Skin epidermis (tissue), 12 donors: ENCODE results near the gene CECR2.

Experiments used
- H3K27ac ChIP-seq, 21 experiments: fragments of 200-600 bp; sonication (generic) in 11 of 21; one replicate each; pipeline ENCODE4 v1.5.0; 2020; ENCODE audit warnings: mild to moderate bottlenecking in 3 of 21, inconsistent platforms in 2 of 21, moderate library complexity in 2 of 21
- H3K4me3 ChIP-seq, 7 experiments: fragments of 200-600 bp; sonication (generic) in 2 of 7; one replicate each; pipeline ENCODE4 v1.5.0; 2020; ENCODE audit warnings: inconsistent platforms in 2 of 7, mild to moderate bottlenecking in 2 of 7, moderate library complexity in 1 of 7

The CECR2 gene

GRCh38 chr22:17369439-17370025, at the start of gene CECR2:
Gene CECR2 (plus strand): TSS chr22:17369460. CDS start chr22:17369784, 324 bp downstream.
- peak within 1 kb of the TSS in 7 of 21 experiments; percentile 6 to 79 (median 61) for H3K27ac ChIP-seq
- peak within 1 kb of the TSS; percentile 13 to 59 (median 44) for H3K4me3 ChIP-seq

- Histone ChIP-seq H3K27ac (no peak overlapping the region), H3K4me3 (no peak overlapping the region)
Measured at GRCh38 chr22:17319546-17319945, 49.7 kb upstream of the CECR2 start.

GRCh38 chr22:17322511-17322910, 46.7 kb upstream of the CECR2 start:
- Histone ChIP-seq H3K4me3 (no peak overlapping the region), H3K27ac (no peak overlapping the region)

- Histone ChIP-seq H3K27ac (no peak overlapping the region), H3K4me3 (no peak overlapping the region)
Measured at GRCh38 chr22:17331690-17332089, 37.6 kb upstream of the CECR2 start.

GRCh38 chr22:17332109-17332800, 37.0 kb upstream of the CECR2 start:
- no peak overlapping the region for H3K4me3 ChIP-seq
- peak overlapping the region in 1 of 21 experiments; percentile 24 for H3K27ac ChIP-seq

- H3K27ac ChIP-seq, result no peak overlapping the region
- no peak overlapping the region for H3K4me3 ChIP-seq
Measured at GRCh38 chr22:17334059-17334458, 35.2 kb upstream of the CECR2 start.

GRCh38 chr22:17334983-17335382, 34.3 kb upstream of the CECR2 start:
- H3K4me3 ChIP-seq, result no peak overlapping the region

GRCh38 chr22:17336061-17336460, 33.2 kb upstream of the CECR2 start:
- H3K27ac ChIP-seq, result no peak overlapping the region

More at GRCh38 chr22:17334983-17335382, 34.3 kb upstream of the CECR2 start:
- H3K27ac ChIP-seq, result no peak overlapping the region

GRCh38 chr22:17337639-17338038, 31.6 kb upstream of the CECR2 start:
- Histone ChIP-seq H3K4me3 (no peak overlapping the region), H3K27ac (no peak overlapping the region)

More at GRCh38 chr22:17336061-17336460, 33.2 kb upstream of the CECR2 start:
- H3K4me3 ChIP-seq, result no peak overlapping the region

GRCh38 chr22:17339095-17339693, 30.1 kb upstream of the CECR2 start:
- Histone ChIP-seq H3K27ac (no peak overlapping the region), H3K4me3 (no peak overlapping the region)

GRCh38 chr22:17342361-17342760, 26.9 kb upstream of the CECR2 start:
- no peak overlapping the region for H3K4me3 ChIP-seq

GRCh38 chr22:17343766-17344165, 25.5 kb upstream of the CECR2 start:
- no peak overlapping the region for H3K27ac ChIP-seq
- no peak overlapping the region for H3K4me3 ChIP-seq

More at GRCh38 chr22:17342361-17342760, 26.9 kb upstream of the CECR2 start:
- no peak overlapping the region for H3K27ac ChIP-seq

GRCh38 chr22:17346578-17346977, 22.7 kb upstream of the CECR2 start:
- Histone ChIP-seq H3K4me3 (no peak overlapping the region), H3K27ac (peak overlapping the region in 1 of 21 experiments; percentile 57)

- Histone ChIP-seq H3K4me3 (no peak overlapping the region), H3K27ac (no peak overlapping the region)
Measured at GRCh38 chr22:17347724-17348123, 21.5 kb upstream of the CECR2 start.

- H3K4me3 ChIP-seq, result no peak overlapping the region
Measured at GRCh38 chr22:17348464-17349103, 20.7 kb upstream of the CECR2 start.

GRCh38 chr22:17349172-17349571, 20.1 kb upstream of the CECR2 start:
- H3K4me3 ChIP-seq, result no peak overlapping the region
- H3K27ac ChIP-seq, result no peak overlapping the region

More at GRCh38 chr22:17348464-17349103, 20.7 kb upstream of the CECR2 start:
- H3K27ac ChIP-seq, result no peak overlapping the region

- no peak overlapping the region for H3K4me3 ChIP-seq
- no peak overlapping the region for H3K27ac ChIP-seq
Measured at GRCh38 chr22:17350292-17350691, 19.0 kb upstream of the CECR2 start.

- no peak overlapping the region for H3K27ac ChIP-seq
- H3K4me3 ChIP-seq, result no peak overlapping the region
Measured at GRCh38 chr22:17352798-17353197, 16.5 kb upstream of the CECR2 start.

- Histone ChIP-seq H3K4me3 (no peak overlapping the region), H3K27ac (no peak overlapping the region)
Measured at GRCh38 chr22:17357688-17358087, 11.6 kb upstream of the CECR2 start.

- no peak overlapping the region for H3K27ac ChIP-seq
- H3K4me3 ChIP-seq, result no peak overlapping the region
Measured at GRCh38 chr22:17358415-17358814, 10.8 kb upstream of the CECR2 start.
